Measurements from ENCODE around the gene SRPK2.

The SRPK2 gene

DNA sequence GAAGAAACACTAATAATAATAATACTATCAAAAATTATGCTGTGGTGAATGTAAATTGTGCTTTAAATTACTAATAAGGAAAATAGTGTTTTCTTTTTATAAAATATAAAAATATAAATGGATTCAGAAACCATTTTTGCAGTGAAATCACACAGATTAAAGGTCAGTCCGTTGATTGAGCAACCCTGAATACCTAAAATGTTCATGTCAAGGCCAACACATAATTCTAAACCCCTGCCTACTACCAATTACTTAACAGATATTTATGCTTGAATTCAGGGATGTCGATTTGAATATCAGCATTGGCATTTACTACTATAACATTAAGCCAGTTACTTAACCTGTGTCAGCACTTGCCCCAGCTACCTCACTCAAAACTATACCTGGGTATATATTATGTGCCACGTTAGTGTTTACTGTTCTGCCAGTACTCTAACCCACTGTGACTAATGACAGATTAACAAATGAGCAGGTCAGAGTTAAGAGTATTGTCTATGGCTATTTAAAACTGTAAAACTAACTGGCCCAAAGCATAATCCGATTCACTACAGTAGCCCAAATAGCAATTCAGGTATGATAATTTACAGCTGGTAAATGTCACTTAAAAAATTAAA is 209.7 kb downstream of the SRPK2 start:
- DNase-seq, result peak; percentile 44

GRCh38 chr7:105178177-105178576 is 210.5 kb downstream of the SRPK2 start:
- no peak for DNase-seq

DNA sequence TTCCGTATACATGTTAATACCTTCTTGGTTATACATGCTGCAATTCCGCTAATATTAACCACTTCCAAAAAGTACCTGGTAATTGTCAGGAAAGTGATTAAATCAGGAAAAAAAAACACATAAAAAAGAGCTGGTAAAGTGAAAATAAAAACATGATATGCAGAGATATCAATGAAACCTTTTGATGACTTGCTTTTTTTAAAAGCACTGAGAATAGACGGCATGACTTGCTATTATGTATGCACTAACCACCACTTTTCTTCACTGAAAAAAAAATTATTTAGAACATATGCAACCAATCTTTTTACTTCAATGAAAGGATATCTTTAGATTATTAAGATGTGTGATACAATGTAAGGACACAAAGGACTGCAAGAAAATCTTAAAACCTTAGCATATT is 211.7 kb downstream of the SRPK2 start:
- DNase-seq, result no peak

- peak; percentile 78 for DNase-seq
Measured at GRCh38 chr7:105173586-105173985, 215.1 kb downstream of the SRPK2 start.

- no peak for DNase-seq
Measured at GRCh38 chr7:105164751-105165150, 224.0 kb downstream of the SRPK2 start.

GRCh38 chr7:105163718-105164117 is 225.0 kb downstream of the SRPK2 start:
- no peak for DNase-seq

DNA sequence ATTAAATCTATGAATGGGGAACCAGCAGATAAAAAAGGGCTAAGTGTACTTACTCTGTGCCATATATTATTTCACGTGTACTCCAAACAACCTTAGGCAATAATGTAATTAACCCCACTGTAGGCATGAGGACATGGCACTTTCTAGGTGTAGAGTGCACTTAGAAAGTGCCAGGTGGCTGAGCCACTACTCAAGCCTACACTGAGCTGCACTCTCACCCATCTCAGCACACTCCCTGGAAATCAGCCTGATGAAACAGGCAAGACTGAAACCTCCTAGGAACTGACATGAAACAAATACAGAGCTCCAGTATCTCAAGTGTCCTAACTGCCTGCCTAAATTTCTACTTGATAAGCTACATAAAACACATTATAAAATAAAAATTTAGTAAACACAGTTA is 227.4 kb downstream of the SRPK2 start:
- peak; percentile 32 for DNase-seq

DNA sequence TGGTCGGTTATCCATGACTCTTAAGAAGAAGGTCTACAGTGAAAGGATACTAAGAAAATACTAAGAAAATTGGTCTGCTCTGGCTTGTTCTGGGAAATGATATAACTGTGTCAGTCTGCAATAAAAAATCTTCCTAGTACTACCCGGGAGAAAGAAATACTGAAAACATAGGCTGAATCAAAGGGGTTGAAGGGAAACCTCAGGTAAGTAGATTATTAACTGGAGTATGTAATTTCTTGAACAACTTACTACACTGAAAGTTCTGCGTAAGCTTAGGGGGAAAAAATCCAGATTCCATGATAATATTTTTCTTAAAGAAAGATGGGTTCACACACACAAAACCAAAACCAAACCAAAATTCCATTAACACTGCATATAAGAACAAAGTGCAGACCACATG is 231.4 kb downstream of the SRPK2 start:
- DNase-seq, result no peak

GRCh38 chr7:105156731-105157130 is 232.0 kb downstream of the SRPK2 start:
- no peak for DNase-seq

DNA sequence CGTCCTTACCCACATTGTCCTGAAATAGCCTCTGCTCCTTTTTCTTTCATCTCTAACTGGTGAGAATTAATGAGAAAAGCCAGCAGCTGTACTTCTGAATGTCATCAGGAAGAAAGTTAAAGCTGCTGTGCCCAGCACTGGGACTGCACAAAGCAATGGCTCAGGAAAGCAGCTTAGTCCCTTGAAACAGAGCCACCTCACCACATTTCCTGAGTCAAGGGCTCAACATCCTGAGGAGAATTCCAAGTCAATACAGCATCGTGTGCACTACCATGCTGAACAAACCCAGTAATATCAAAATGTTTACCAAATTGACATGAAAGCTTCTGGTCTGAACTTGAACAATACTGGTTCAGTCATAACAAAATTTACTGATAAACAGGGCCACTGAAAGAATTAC is 234.6 kb downstream of the SRPK2 start:
- no peak for DNase-seq

DNA sequence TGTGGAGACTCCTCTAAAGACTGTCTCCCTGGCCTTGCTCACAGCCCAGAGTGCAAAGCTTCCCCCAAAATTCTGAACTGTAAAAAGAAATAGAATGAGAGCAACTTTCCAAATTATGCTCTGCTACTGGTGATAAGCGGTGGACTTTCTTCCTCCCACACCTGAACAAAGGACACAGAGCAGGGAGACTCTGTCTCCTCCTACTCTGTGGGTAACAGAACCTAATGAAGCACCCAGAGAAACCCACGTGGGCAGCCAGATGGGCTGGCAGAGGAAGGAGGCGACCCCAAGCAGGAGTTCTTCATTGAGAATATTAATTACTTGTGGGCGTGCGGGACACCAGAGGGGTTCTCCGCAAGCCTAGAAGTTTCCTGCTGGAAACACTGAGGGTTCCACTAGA is 235.2 kb downstream of the SRPK2 start:
- DNase-seq, result peak; percentile 22

GRCh38 chr7:105151152-105151551 is 237.6 kb downstream of the SRPK2 start:
- peak; percentile 73 for DNase-seq

DNA sequence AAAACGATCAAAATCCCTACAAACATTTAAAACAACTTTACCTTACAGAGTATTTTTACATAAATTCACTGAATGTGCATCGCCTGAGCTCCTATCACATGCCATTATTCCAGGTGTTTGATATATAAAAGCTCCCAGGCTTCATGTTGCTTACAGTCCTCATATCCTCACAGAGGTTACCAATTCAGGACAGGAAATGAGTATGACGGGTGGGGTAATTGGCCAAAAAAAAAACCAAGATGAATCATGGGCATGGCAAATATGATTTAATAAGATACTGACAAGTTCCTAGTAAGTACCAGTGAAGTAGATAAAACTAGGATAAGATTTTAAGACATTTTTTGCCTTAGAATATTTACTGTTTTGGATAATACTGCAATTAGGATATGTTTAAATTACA is 238.9 kb downstream of the SRPK2 start:
- peak; percentile 15 for DNase-seq

DNA sequence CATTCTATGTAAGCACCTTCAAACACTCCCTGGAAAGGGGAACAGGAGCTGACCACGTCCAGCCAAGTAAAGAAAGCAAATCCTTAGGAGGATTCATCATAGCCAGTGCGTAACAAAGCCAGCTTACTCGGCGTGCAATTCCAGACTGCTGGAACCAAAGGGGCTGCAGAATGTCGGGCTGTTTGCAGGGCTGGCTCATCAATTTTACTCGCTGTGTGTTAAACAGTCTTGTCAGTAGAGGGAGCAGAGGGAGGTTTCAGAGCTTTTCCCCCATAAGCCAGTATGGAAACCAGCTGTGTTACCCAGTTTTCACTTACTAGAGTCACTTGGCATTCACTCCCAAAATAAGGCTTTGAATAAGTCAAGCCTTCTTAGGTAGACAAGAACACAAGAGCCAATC is 247.7 kb downstream of the SRPK2 start:
- DNase-seq, result peak; percentile 31

- DNase-seq, result no peak
Measured at GRCh38 chr7:105139381-105139780, 249.3 kb downstream of the SRPK2 start.

- no peak for DNase-seq
Measured at GRCh38 chr7:105137898-105138297, 250.8 kb downstream of the SRPK2 start.

DNA sequence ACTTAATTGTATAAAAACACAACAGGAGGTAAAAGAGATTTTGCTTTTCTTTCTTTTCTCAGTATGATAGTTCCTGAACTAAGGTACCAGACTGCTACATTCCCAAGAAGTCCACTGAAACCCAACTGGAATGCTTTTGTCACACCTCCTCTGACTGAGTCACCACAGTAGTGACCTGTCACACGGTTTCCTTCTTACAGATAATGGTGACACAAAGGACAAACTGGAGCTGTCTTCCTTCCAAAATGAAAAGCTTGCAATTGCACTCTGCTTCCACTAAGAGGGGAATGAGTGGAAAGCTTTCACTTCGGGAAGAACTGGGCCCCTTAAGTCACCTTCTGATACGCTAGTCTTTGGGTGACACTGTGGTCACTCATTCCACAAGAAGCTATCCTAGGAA is 252.5 kb downstream of the SRPK2 start:
- no peak for DNase-seq

DNA sequence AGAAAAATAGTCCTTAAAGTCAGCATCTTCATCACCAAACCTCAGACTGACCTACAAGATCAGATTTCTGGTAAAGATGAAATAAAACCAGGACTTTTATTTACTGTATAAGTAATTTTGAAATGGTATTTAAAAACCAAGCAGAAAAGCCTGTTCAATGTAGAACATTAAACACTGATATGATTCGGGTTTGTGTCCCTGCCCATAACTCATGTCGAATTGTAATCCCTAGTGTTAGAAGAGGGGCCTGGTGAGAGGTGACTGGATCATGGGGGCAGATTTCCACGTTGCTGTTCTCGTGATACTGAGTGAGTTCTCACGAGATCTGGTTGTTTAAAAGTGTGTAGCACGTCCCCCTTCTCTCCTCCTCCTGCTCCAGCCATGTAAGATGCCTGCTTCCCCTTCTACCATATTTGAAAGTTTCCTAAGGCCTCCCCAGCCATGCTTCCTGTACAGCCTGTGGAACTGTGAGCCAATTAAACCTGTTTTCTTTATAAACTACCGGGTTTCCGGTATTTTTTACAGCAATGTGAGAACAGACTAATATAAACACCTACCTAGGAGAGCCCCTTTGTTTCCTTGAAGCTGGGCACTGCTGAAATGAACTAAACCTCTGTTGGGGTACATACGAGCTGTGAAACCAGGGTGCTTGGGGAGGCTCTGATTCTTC is 254.6 kb downstream of the SRPK2 start:
- DNase-seq, result no peak

DNA sequence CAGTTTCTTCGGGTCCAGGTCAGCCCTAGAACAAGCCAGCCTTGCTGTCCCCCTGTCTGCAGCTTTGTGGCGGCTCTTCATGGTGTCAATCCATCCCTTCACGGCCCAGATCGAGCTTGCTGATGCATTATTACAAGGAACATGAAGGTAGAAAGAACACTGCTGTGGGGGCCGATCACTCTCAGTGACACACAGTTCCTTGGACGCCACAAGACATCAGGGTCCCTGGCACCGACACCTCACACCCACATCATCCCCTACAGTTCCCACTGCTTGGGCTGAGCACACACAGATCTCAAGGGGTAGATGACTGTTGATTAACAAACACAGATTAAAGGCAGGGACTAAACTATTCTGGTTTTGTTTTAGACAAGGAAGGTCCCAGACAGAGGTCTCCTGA is 255.4 kb downstream of the SRPK2 start:
- no peak for DNase-seq

DNA sequence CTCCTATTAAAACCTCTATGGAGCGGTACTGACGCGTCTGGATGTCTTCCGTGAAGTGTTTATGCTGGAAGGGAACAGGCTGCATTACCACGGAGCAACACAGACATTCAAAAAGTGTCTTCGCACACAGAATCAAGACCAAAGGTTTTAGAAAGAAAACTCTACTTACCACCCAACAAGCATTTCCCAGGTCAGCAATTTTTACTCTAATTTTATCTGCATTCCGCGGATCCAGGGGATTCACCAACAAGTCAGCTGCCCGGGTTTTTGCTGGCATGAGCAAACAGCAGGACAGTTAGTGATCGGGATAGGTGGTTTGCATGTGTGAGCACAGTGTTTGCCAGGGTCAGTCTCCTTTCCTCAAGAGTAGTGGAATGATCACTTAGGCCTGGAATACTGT is 255.9 kb downstream of the SRPK2 start:
- DNase-seq, result no peak

GRCh38 chr7:105132335-105132734 is 256.4 kb downstream of the SRPK2 start:
- DNase-seq, result no peak

GRCh38 chr7:105131890-105132289 is 256.8 kb downstream of the SRPK2 start:
- peak; percentile 66 for DNase-seq

DNA sequence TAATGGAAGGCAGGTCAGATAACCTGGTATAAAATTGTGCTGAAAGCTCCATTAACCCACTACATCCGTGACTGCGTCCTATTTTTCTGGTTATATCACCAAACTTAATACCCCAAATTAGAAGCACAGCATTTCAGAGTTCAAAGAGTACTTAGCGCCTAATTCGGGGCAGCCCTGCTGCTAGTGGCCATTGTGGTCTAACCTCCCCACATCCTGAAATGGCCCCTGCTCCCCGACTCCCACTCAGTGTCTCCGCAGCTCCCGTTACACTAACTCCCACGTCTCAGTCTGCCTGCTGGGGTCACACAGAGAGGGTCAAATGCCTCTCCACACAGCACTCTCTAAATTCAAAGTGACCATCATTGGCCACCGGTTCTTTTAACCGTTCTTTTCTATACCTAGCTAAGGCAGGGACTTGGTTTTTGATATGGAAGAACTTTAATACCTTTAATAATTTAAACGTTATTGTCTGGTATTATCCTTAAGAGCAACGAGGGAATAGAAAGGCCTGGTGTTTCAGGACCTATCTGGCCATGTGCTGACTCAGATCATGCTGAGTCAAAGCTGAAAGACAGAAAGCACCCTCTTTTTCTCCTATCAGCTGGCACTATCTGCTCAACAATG is 257.6 kb downstream of the SRPK2 start:
- DNase-seq, result no peak

DNA sequence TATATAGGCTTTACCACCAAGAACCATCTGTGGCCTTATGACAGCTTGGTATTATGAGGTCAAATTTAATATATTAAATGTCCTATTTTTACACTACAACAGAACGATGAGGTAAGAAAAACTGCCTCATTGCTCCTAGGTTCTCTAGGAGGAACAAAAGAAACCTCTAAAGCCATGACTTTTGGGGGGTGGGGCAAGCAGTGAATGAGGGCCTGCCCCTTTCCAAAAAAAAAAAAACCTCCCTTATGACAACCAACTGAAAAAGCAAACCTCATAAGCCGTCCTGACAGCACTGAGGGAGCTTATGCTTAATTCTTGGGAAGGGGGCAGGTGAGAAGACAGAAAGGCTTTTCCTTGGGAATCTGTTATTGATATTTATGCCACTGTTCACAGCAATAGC is 258.1 kb downstream of the SRPK2 start:
- DNase-seq, result no peak

DNA sequence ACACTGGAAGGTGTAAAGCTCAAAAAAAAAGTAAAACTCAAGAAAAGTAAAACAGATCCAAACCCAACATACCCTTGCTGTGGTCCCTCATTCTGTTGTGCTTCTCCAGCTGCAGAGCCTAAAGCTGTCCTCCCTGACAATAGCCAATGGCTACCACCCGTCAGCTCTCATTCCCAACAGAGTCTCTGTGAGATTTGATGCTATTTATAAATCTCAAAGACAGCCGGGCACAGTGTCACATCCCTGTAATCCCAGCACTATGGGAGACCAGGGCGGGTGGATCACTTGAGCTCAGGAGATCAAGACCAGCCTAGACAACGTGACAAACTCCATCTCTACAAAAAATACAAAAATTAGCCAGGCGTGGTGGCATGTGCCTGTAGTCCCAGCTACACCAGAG is 258.7 kb downstream of the SRPK2 start:
- DNase-seq, result no peak

All from NCI-H69 (cell line).